HG02973 (cell line): ENCODE results near the gene KLHL26.

Source experiments
- ATAC-seq: cut with Tn5 transposase; IDR thresholded peaks from one replicate; pipeline ENCODE4 v1.9.1; 2021; ENCODE audit warnings: moderate library complexity; ENCODE audit not compliant: unreplicated experiment

Gene KLHL26

GRCh38 chr19:18683109-18683957 is 46.5 kb downstream of the KLHL26 start, which contains the start of gene CRTC1:
Gene CRTC1 (plus strand): TSS chr19:18683680. CDS start chr19:18683703, 23 bp downstream.
- peak; percentile 58 for ATAC-seq

DNA sequence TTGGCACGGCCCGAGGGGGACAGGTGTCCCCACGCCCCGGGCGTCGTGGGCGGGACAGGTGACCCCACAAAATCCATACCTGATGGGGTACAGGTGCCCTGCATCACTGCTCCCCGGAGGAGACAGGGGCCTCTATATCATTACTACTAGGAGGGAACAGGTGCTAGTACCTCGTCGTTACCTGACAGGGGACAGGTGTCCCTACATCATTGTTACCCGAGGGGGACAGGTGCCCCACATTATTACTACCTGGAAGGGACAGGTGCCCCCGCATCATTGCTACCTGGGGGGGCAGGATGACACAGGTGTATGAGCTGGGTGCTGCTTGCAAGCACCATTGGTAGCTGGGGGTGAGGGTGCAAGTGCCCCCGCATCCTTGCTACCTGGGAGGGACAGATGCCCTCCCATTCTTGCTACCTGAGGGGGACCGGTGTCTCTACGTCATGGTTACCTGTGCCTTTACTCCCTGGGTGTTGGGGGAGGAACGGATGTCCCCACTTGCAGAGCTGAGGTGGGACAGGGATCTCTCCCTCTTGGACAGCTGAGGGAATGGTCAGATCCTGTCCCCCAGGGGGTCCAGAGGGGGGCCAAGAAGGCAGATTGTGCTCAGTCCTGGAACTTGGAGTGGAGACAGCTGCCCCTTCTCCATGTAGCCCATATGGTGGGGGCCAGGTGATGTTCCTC is 47.3 kb downstream of the KLHL26 start:
- peak; percentile 8 for ATAC-seq

- ATAC-seq, result no peak
Observed at GRCh38 chr19:18684642-18684993, 47.8 kb downstream of the KLHL26 start.

GRCh38 chr19:18685597-18686190 is 48.9 kb downstream of the KLHL26 start:
- no peak for ATAC-seq

DNA sequence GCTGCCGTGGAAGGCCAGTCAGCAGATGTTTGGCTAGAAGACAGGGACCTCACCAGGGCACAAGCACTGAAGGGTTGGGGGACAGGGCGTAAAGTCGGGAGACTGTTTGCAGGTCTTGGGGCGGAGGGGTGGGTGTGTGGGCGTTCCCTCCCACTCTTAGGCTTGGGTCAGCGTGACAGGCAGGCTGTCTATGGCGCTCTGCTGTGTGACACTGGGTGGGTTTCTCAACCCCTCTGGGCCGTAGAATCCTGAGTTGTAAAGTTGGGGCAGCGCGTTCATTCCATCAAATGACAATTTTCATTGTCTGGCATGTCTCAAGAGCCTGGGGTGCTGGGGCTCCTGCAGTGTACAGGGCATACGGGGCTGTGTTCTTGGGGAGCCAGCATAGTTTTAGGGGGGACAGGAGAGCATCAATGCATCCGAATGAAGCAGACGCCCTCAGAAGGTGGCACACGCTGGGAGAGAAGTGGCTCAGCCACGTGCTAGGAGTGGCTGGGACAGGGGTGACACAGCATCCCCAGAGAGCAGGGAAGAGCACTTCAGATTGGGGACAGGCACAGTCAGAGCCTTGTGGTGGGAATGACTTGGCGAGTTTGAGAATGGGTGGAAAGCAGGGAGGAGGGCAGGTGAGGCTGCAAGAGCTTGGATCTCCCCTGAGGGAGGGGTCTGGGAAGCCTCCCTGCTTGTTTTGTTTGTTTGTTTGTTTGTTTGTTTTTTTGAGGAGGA is 51.1 kb downstream of the KLHL26 start:
- ATAC-seq, result no peak

DNA sequence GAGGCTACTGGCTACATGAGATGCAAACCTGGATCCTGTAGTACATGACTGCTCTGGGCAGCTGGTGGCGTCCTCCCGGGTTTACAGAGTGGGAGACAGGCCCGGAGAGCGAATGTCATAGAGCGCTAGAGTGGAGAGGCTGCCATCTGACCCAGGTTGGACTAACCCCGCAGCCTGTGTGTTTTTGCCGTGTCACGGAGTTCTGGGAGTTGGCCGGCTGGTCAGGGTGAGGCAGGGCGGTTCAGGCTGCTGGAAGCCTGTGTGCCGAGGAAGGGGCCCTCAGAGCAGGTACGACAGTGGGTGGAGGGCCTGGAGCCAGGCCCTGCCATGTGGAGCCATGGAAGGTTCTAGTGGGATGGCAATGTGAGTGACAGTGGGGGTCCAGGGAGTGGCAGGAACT is 59.2 kb downstream of the KLHL26 start:
- ATAC-seq, result no peak

DNA sequence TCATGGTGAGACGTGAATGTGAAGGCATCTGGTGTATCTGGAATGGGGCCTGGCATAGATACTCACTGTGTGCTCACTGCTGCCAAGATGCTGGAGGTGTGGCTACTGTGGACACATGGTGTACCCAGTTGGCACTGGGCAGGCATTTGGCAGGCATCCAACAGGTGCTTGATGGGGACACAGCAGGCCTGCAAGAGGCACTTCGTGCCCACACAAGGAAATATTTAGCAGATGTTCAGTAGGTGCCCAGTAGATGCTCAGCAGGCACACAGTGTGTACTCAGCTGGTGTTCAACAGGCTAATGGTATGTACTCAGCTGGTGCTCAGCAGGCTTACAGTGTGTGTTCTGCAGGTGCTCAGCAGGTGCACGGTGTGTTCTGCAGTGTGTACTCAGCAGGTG is 60.9 kb downstream of the KLHL26 start:
- no peak for ATAC-seq

DNA sequence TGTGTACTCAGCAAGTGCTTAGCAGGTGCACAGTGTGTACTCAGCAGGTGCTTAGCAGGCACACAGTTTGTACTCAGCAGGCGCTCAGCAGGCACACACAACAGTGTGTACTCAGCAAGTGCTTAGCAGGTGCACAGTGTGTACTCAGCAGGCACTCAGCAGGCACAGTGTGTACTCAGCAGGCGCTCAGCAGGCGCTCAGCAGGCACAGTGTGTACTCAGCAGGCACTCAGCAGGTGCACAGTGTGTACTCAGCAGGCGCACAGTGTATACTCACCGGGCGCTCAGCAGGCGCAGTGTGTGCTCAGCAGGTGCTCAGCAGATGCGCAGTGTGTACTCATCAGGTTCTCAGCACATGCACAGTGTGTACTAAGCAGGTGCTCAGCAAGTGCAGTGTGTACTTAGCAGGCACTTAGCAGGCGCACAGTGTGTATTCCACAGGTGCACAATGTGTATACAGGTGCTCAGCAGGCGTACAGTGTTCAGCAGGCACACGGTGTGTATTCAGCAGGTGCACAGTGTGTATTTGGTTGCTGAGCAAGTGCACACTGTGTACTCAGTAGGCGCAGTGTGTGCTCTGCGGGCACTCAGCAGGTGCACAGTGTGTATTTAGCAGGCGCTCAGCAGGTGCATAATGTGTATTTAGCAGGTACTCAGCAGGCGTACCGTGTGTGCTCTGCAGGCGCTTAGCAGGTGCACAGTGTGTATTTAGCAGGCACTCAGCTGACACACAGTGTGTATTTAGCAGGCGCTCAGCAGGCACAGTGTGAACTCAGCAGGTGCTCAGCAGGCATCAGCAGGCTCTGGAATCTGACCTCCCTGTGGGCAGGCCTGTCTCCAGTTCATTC is 61.7 kb downstream of the KLHL26 start:
- no peak for ATAC-seq

DNA sequence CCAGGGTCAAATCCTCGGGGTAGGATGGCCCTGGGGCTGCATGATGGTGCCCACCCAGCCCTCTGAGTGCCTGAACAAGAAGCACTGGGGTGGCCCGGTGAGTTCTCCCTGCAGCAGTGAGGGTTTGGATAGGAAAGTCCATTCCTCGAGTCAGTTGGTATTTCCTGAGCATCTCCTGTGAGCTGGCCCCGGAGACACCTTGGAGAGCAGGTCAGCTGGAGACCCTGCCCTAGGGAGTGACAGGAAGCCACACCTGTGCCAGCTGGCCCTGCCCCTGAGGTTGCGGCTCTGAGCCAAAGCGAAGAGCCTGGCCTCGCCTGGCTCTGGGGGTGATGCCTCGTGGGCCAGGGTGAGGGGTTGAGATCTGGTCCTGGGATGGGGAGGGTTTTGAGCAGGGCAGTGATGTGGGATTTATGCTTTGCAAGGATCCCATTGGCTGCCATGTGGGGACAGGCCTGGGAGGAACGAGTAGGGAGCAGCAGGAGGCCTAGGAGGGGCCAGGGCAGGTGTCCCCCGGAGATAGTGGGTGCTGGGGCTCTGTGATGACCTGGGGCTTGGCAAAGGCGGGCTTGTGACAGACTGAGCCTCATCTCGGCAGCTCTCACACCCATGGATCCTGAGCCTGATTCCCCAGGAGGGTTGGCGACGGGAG is 62.7 kb downstream of the KLHL26 start:
- no peak for ATAC-seq

DNA sequence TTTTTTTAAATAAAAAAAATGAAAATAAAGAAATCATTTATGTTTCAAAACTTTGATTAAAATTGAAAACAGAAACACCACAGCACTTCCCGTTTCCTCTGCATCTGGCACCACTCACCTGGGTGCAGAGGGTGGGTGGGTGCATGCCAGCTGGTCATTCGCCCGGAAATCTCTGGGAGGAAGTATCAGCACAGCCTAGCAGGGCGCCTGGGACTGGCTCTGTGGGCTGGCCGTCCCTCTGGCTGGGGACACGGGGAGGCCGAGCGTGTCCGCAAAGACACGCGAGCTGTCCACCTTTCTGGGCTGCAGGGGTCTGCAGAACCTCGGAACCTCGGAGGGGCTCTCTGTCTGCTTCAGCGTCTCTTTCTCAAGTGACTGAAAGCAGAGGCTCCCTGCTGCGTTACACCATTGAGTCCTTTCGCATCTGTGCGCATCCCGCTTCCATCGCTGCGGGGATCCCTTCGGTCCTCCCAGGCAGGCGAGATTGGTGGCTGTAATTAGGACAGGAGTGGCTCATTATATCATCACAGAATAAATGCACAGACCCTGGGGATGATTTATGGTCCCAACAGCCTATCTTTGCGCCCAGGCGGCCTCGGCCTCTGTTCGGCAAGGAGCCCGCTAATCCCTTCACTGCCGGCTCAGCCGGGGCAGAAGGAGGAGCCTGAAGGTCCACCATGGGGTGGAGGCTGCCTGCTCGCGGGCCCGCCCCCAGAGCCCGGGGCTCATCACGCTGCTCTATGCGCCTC is 63.8 kb downstream of the KLHL26 start:
- ATAC-seq, result peak; percentile 68

GRCh38 chr19:18701250-18701608 is 64.4 kb downstream of the KLHL26 start:
- ATAC-seq, result peak; percentile 12

GRCh38 chr19:18704054-18704453 is 67.2 kb downstream of the KLHL26 start:
- no peak for ATAC-seq

DNA sequence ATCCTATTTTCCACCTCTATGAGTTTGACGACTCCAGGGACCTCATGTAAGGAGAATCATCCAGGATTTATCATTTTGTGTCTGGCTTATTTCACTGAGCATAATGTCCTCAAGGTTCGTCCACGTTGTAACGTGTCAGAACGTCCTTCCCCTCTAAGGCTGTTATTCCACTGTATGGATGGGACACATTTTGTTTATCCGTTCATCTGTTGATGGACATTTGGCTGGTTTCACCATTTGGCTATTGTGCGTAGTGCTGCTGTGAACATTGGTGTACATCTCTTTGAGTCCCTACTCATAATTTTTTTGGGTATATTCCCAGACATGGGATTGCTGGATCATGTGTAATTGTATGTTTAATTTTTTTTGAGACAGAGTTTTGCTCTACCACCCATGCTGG is 68.1 kb downstream of the KLHL26 start:
- no peak for ATAC-seq

DNA sequence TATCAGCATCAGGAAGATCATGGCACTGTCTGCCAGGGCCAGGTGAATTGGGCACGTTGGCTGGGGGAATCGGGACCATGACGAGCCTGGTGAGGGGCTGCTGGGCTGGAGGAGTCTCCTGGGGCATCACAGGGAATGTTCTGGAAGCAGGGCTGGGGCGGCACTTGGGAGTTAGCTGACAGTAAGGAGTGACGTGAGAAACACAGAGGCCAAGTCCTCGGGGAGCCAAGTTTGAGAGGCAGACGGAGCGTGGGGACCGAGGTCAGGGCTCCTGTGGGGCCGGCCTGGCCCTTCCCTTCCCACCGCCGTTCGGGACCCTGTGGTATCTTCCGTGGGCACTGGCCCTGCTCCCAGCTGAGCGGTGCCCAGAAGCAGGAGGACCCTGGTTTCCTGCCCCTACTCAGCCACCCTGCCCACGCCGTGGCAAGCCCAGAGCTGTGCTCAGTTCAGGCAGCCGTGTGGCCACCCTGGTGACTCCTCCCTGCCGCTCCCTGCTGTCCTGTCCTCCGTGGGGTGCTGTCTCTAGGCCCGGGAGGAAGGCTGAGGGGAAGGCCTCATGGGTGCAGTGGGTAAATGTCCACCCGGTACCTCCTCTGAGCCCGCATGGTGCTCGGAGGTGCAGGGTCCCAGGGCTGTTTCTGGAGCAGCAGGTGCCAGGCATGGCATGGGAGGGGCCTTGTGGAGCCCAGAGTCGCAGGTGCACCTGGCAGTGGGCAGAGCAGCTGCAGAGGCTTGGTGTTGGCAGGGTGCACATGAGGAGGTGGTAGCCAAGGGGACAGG is 71.8 kb downstream of the KLHL26 start:
- ATAC-seq, result no peak

GRCh38 chr19:18709546-18709945 is 72.7 kb downstream of the KLHL26 start:
- ATAC-seq, result no peak

DNA sequence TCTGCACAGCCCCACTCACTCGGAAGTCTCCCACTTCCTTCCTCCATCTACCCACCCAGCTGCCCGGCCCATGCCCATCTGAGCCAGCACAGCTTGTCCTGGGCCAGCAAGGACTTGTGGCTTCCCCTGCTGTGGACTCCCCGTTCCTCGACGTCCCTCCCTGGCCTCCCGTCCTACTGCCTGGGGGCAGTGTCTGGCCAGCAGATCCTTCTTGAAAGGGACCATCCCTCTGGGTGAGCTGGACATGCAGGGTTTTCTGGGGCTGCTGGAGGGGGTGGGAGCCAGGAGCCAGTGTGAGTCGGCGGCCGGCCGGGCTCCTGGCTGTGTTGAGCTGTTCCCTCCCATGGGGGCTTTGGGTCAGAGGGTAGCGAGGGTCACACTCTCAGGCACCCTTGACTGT is 73.4 kb downstream of the KLHL26 start:
- ATAC-seq, result no peak

DNA sequence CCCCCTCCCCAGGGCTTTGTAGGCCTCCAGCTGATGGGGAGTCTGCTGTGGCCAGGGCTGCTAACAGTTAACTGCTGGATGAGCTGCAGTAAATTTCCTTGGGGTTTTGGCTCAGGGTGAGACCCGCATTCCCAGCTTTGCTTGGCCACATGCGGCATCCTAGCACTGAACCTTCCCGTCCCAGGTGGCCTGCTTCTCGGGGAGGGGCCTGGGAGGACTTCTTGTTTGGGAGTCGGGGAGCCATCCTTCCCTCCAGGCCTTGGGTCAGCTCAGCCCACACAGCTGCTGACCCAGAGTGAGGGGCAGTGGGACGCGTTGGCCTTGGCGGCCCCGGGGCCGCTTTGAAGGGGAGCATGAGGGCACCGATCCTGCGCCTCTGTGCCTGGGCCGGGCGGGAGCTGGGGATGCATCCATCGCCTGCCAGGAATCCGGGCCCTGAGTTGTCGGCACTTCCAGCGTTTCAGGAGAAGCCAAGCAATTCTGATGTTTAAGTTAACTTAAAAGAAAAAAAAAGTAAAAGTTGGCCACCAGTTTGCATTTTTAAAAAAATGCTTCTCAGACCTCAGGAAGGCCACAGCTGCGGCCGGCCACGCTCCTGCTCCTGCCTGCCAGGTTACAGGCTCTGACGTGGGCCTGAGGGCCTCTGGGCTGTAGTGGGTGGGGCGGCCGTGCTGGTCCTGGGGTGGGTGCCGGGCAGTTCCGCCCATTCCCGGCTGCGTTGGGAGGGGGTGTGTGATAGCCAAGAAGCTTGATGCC is 74.3 kb downstream of the KLHL26 start:
- no peak for ATAC-seq

- ATAC-seq, result no peak
Observed at GRCh38 chr19:18711893-18712292, 75.1 kb downstream of the KLHL26 start.
